ENCODE data around the gene CMTR1.

Gene CMTR1

DNA sequence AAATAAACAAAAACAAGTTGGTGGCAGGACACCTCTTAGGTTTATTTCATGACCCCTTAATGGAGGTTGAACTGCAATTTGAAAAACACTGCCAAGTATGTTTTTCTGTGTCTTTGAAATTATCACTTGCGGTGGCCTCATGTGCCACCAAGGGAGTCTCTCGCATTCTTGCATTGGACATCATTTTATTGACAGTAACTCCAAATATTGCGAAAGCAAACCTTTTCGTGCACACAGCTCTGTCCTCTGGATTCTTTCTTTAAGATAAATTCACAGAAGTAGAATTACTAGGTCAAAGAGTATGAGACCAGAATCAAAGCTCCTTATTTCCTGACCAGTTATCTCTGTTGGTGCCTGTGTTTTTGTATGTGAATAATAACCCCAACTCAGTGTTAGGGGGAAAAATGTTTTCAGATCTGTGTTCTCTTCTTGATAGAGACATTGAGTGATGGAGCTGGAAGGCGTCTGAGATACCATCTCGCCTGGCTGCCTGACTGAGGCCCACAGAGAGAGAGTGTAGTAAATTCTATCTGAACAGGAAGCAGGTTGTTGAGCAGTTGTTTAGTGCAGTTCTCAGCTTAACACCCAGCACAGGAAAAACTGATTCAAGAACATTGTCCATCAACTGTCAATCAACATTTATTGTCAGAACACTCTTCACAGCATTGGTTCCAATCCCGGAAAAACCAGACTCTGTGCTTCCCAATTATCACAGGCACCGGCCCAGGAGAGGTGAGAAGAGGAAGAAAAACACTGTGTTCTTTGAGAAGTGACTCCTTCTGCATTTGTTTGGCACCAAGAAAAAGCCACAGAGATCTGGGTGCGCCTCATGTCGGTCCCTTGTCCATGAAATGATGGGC is 68.8 kb downstream of the CMTR1 start:
- TF ChIP-seq, protein P1, sequence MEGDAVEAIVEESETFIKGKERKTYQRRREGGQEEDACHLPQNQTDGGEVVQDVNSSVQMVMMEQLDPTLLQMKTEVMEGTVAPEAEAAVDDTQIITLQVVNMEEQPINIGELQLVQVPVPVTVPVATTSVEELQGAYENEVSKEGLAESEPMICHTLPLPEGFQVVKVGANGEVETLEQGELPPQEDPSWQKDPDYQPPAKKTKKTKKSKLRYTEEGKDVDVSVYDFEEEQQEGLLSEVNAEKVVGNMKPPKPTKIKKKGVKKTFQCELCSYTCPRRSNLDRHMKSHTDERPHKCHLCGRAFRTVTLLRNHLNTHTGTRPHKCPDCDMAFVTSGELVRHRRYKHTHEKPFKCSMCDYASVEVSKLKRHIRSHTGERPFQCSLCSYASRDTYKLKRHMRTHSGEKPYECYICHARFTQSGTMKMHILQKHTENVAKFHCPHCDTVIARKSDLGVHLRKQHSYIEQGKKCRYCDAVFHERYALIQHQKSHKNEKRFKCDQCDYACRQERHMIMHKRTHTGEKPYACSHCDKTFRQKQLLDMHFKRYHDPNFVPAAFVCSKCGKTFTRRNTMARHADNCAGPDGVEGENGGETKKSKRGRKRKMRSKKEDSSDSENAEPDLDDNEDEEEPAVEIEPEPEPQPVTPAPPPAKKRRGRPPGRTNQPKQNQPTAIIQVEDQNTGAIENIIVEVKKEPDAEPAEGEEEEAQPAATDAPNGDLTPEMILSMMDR (IDR thresholded peaks at IDR 0.05; ENCODE audit: extremely low read depth, missing control alignments), result no peak
- DNase-seq (ENCODE audit: low spot score), result no peak

GRCh38 chr6:37502703-37503291 is 69.8 kb downstream of the CMTR1 start:
- no peak for DNase-seq (ENCODE audit: low spot score)

DNA sequence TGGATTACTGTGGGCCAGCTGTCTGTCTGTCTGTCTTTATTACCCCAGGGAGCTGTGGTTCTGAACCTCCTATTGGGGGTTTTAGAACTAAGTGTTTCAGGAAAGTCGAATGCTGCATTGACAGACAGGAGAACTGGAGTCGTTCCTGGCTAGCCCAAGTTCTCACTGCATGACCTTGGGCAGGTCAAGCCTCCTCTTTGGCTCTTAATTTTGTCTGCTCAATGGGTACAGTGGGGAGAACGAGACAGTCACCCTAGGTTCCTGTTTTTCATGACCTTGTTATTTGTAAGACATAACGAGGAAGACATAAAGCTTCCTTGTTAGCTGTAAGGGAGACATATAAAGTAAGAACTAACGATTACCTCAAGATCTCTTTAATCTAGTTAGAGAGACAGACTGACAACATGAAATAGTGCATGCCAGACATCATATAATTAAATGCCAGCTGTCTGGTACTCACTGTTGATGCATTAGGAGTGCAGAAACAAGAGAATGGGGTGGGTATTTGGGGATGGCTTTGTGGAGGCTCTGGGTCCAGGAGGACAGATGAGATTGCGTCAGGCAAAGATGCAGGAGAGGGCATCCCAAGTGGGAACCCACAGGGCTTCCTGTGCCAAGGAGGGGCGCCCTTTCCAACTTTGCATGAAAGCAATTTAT is 70.4 kb downstream of the CMTR1 start:
- DNase-seq (ENCODE audit: low spot score), result no peak

More at GRCh38 chr6:37502703-37503291, 69.8 kb downstream of the CMTR1 start:
- TF ChIP-seq, protein P1 (IDR thresholded peaks at IDR 0.05; ENCODE audit: extremely low read depth, missing control alignments), result no peak

GRCh38 chr6:37504024-37504423 is 71.0 kb downstream of the CMTR1 start:
- TF ChIP-seq, protein P1 (IDR thresholded peaks at IDR 0.05; ENCODE audit: extremely low read depth, missing control alignments), result no peak
- DNase-seq (ENCODE audit: low spot score), result no peak

More for the DNA sequence above, 70.4 kb downstream of the CMTR1 start:
- TF ChIP-seq, protein P1 (IDR thresholded peaks at IDR 0.05; ENCODE audit: extremely low read depth, missing control alignments), result no peak

GRCh38 chr6:37506479-37506878 is 73.5 kb downstream of the CMTR1 start:
- TF ChIP-seq, protein P1 (IDR thresholded peaks at IDR 0.05; ENCODE audit: extremely low read depth, missing control alignments), result no peak
- DNase-seq (ENCODE audit: low spot score), result no peak

GRCh38 chr6:37507077-37507476 is 74.1 kb downstream of the CMTR1 start:
- TF ChIP-seq, protein P1 (IDR thresholded peaks at IDR 0.05; ENCODE audit: extremely low read depth, missing control alignments), result no peak
- DNase-seq (ENCODE audit: low spot score), result no peak
